ENCODE measurements around the gene CERS4.
"Not testable (repeated sequence)": the region's sequence is repeated elsewhere in the genome, so short reads cannot be mapped to it uniquely, and the experiment has no call there.

The CERS4 gene, protein sequence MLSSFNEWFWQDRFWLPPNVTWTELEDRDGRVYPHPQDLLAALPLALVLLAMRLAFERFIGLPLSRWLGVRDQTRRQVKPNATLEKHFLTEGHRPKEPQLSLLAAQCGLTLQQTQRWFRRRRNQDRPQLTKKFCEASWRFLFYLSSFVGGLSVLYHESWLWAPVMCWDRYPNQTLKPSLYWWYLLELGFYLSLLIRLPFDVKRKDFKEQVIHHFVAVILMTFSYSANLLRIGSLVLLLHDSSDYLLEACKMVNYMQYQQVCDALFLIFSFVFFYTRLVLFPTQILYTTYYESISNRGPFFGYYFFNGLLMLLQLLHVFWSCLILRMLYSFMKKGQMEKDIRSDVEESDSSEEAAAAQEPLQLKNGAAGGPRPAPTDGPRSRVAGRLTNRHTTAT

DNA sequence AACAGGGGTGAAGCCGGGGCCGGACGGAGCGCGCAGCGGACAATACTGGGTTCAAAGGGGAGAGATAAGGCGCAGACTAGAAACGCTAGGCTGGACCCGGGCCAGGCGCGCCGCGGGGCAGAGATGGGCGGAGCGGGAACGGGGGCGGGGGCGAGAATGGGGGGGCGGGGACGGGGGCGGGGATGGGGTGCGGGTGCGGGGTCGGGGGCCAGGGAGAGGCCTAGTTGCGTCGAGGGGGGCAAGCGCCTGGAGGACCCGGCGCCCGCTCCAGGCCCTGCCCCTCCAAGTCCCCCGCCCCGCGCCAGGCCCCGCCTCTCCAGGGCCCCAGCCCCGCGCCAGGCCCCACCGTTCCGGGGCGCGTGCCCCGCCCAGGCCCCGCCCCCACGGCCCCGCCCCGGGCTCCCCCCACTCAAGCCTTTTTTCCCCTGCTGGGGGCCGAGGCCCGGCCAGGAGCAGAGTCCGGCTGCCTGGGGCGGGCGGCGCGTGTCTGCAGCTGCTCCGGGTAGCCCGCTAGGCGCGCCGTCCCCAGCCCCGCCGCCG lies at the start of gene CERS4:
Gene CERS4 (plus strand): TSS at position 449 of the 540 bp plus-strand sequence. CDS start 41,707 bp downstream, outside the sequence.
- DNase-seq, result peak; percentile 72

DNA sequence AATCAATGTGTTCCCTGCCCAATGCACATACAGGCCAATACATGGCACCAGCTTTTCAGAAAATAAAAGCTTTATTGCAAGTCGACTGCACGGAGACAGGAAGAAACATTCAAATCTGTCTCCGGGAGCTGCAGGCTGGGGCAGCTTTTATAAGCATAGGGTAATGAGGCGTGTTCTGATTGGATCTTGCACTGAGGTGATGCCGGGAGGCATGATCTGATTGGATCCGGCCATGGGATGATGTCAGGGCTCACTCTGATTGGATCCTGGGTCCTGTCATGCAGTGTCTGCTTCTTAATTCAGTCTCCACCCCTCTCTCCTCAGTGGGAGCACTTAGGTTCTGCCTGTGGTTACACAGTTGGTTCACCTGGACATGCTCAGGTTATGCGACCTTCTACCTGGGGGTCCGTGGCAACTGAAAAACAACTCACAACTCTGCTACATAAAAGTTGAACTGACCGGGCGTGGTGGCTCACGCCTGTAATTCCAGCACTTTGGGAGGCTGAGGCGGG lies 48.0 kb upstream of the CERS4 start:
- DNase-seq, result no peak

DNA sequence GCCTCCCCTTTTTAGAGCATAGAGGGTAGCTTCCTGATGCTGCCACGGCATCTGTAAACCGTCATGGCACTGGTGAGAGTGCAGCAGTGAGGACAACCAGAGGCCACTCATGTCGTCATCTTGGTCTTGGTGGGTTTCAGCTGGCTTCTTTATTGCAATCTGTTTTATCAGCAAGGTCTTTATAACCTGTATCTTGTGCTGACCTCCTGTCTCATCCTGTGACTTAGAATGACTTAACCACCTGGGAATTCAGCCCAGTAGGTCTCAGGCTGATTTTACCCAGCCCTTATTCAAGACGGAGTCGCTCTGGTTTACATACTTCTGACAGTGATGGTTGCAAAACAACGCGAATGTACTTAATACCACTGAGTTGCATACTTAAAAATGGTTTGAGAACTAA lies 45.4 kb upstream of the CERS4 start:
- DNase-seq, result no peak

DNA sequence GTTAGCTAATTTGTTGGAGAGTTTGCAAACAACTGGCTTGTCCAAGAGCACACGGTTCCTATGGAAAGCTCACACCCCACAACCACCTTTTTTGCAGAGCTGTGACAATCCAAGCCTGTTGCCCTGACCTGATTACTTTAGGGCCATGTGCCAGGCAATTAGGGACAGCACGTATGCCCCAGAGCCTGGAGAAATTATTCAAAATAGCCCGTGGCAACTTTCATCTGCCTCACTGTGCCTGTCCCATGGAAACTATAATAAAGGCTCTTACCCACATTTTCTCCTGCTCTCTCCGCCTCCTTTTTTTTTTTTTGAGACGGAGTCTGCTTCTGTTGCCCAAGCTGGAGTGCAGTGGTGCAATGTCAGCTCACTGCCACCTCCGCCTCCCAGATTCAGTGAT lies 41.2 kb upstream of the CERS4 start:
- DNase-seq, result no peak

DNA sequence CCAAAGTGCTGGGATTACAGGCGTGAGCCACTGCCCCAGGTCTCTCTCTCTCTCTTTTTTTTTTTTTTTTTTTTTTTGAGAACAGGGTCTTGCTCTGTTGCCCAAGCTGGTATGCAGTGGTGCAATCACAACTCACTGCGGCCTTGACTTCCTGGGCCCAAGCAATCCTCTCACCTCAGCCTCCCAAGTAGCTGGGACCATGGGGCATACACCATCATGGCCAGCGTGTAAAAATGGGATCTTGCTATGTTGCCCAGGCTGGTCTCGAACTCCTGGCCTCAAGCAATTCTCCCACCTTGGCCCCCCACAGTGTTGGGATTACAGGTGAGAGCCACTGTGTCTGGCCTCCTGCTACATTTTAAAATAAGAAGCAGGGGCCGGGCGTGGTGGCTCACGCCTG lies 40.6 kb upstream of the CERS4 start:
- DNase-seq, result no peak

DNA sequence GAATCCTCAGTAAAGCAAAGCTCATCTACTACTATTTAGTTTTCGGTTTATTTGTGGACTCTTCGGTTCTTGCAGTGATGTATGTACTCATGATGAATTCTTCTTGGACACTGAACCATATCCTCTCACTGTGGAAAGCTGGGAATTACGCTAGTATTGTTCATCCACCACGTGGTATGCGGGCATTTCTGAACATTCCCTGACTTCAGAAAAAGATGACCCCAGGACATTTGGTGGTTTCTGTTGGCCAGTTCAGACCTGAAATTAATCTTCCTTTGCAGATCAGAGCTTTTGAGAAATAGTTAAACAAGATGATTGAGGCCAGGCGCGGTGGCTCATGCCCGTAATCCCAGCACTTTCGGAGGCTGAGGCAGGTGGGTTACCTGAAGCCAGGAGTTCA lies 34.5 kb upstream of the CERS4 start:
- DNase-seq, result no peak

DNA sequence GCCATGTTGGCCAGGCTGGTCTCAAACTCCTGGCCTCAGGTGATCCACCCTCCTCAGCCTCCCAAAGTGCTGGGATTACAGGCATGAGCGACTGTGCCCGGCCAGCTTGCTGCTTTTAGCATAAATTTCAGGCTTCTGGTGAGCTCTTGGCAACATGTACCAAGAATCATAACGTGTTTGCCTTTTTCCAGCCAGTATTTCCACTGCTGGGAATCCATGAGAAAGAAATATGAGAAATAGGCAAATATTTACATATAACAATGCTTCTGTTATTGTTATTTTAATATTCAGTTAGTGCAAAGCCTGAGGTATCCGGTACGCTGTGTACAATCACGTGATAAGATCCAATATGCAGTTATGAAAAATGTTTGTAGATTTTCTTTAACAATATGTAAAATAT lies 29.2 kb upstream of the CERS4 start:
- DNase-seq, result no peak

DNA sequence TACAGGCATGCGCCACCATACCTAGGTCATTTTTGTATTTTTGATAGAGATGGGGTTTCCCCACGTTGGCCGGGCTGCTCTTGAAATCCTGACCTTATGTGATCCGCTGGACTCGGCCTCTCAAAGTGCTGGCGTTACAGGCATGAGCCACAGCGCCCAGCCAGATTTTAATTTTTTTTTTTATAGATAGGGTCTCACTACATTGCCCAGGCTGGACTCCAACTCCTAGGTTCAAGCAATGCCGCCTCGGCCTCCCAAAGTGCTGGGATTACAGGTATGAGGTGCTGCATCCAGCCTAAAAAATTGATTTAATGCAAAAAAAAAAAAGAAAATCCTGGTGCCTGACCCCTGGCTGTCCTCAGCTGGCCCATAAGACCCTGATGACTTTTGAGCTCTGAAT lies 24.9 kb upstream of the CERS4 start:
- DNase-seq, result no peak

DNA sequence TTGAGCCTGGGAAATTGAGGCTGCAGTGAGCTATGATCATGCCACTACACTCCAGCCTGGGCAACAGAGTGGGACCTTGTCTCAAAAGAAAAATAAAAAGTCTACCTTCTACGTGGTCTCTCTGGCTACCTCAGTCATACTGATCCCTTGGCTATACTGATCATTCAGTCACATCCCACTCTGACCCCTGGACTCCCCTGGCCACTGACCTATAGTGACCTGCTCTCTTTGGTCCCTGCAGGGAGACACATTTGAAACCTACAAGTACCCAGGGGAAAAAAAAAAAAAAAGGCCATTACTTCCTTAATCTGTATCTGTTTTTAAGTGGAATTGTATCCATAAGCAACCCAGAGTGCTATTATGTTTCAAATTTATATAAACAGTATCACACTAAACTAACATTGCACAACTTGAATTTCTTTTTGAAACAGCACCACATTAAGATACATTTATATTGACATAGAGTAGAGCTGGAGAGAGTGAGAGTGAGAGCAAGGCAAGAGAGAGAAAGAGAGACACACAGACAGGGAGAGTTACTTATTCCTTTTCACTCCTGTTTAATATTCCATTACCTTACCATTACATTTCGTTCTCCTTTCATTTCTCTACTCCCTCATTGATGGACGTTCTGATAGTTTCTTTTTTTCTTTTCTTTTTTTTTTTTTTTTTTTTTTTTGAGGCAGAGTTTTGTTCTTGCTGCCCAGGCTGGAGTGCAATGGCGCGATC lies 23.7 kb upstream of the CERS4 start:
- no peak for DNase-seq

DNA sequence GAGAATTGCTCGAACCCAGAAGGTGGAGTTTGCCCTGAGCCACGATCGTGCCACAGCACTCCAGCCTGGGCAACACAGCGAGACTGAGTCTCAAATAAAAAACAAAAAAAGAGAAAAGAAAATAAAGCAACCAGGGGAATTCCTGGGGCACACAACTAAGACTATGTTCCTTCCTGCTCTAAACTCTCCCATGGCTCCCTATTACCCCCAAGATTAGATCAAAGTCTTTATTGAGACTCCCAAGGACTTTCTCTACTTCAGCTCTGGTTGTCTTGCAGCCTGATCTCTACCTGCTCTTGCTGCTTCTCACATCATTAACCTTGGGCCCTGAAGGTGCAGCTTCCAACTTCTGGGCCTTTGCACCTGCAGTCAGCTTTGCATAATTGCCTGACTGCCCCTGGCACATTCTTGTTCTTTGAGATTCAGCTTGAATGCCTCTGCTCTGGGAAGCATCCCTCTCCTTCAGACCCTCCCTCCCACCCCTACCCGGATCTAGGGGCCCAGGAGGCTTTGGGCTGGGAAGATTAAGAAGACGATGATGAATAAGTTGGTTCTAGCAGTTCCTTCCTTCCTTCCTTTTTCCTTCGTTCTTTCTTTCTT lies 16.8 kb upstream of the CERS4 start:
- DNase-seq, result no peak

DNA sequence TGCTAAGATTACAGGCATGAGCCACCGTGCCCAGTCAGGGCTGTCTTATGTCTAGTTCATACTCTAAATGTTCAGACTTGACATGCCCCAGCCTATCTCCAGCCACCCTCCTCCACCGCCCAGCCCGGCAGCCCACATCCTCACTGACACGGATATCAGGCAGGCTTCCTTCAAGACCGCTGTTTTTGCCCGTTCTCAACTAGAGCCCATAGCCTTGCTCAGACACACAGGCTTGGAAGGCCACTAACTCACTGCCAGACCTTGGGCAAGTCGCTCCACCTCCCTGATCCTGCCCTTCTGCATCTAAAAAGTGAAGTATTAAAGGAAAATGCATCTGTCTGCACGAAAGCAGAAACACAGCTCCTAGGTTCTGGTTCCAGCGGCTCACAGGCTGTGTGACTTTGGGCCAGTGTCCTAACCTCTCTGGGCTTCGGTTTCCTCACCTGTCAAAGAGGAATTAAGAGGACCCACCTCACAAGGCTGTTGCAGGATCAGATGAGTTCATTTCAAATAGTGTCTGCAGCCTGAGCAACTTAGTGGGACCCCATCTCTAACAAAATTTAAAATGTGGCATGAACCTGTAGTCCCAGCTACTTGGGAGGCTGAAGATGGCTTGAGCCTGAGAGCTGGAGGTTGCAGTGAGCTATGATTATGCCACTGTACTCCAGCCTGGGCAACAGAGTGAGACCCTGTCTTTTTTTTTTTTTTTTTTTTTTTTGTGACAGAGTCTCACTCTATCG lies 14.5 kb upstream of the CERS4 start:
- DNase-seq, result no peak

DNA sequence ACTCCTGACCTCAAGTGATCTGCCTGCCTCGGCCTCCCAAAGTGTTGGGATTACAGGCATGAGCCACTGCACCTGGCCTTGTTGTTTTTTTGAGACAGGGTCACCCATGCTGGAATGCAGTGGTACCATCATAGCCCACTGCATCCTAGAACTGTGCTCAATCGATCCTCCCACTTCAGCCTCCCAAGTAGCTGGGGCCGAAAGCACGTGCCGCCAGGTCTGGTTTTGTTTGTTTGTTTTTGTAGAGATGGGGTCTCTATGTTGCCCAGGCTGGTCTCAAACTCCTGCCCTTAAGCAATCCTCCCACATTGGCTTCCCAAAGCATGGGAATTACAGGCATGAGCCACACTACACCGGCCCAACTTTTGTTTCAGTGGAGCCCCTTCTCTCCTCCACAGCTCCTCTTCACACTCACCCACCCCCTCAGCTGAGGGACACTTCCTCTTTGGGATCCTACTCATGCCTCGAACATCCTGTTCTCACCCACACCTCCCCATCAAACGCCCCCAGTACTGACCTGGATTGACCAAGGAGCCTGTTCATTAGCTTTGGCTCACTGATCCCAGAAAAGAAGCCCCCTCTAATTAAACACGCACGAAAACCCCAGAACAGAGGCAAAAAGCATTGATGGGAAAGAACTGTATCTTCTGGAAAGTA lies 12.8 kb upstream of the CERS4 start:
- no peak for DNase-seq

DNA sequence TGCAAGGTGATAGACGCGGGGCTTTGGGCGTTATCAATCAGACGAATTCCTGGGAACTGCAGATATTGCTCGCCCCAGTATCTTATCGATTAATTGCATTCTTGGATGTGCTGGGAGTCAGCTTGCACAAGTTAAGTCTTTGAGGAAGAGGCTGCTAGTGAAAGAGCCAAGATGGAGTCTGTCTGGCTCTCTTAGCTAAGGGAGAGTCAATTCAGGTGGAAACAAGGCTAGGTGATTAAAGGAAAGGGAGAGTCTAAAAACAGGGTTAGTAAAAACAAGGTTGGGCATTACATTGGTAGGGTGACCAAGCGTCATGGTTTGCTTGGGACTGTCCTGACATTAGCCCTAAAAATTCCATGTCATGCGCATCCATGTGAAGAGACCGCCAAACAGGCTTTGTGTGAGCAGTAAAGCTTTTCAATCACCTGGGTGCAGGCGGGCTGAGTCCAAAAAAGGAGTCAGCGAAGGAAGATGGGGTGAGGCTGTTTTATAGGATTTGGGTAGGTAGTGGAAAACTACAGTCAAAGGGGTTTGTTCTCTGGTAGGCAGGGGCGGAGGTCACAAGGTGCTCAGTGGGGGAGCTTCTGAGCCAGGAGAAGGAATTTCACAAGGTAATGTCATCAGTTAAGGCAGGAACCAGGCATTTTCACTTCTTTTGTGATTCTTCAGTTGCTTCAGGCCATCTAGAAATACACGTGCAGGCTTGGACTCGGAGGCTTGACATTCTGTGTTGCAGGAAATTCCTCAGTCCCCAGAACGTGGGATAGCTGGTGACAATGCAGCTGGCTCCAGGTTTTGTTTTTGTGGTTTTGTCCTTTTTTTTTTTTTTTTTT lies 5.7 kb upstream of the CERS4 start:
- DNase-seq, result not testable (repeated sequence)

DNA sequence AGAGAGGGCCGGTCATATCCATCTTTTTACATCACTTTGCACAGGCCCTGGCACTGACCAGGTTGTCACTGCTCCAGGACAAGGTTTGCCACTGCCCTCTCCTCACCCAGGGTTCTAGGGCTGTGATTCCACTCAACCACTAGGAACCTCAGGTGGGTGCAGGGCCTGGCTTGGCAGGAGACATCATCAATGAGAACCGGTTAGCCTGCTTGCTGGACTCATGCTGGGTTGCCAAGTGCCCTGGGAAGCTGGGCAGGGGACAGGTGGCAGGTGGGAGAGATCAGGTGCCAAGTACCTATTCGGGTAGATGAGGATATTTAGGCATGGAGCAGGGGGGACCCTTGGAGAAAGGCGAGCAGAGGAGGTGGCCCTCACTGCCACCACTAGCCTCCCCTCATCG lies 4.2 kb upstream of the CERS4 start:
- no peak for DNase-seq

DNA sequence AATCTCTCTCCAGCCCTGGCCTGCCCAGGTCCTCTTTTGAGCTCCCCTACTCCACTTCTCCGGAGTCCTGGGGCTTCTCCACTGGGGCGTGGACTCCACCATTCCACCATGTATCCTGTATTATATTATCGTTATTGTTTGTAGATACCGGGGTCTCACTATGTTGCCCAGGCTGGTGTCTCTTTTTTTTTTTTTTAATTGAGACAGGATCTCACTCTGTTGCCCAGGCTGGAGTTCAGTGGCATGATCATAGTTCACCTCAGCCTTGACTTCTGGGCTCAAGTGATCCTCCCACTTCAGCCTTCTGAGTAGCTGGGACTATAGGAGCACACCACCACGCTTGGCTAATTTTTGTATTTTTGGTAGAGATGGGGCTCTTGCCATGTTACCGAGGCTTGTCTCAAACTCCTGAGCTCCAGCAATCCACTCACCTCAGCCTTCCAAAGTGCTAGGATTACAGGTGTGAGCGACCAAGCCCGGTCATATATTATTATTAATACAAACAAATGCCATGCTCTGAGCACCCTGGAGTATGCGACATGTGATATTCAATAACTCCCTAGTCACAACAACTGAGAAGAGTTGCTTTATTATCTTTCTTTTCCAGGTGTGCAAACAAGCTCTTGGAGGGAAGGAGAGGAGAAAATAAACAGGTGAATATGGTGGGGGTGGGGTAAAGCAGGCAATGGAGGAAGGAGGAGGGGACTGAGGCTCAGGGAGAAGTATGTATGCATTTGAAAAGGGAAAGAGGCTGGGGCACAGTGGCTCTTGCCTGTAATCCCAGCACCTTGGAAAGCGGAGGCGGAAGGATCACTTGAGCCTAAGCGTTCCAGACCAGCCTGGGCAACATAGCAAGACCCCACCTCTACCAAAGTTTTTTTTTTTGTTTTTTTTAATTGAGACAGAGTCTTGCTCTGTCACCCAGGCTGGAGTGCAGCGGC lies 2.8 kb upstream of the CERS4 start:
- DNase-seq, result no peak

DNA sequence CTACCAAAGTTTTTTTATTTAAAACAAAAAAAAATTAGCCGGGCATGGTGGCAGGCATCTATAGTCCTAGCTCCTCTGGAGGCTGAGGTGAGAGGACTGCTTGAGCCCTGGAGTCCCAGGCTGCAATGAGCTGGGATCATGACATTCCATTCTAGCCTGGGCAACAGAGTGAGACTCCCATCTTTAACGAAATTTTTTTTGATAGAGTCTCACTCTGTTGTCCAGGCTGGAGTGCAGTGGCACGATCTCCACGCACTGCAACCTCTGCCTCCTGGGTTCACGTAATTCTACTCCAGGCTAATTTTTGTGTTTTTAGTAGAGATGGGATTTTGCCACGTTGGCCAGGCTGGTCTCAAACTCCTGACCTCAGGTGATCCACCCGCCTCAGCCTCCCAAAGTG lies 1.8 kb upstream of the CERS4 start:
- not testable (repeated sequence) for DNase-seq

DNA sequence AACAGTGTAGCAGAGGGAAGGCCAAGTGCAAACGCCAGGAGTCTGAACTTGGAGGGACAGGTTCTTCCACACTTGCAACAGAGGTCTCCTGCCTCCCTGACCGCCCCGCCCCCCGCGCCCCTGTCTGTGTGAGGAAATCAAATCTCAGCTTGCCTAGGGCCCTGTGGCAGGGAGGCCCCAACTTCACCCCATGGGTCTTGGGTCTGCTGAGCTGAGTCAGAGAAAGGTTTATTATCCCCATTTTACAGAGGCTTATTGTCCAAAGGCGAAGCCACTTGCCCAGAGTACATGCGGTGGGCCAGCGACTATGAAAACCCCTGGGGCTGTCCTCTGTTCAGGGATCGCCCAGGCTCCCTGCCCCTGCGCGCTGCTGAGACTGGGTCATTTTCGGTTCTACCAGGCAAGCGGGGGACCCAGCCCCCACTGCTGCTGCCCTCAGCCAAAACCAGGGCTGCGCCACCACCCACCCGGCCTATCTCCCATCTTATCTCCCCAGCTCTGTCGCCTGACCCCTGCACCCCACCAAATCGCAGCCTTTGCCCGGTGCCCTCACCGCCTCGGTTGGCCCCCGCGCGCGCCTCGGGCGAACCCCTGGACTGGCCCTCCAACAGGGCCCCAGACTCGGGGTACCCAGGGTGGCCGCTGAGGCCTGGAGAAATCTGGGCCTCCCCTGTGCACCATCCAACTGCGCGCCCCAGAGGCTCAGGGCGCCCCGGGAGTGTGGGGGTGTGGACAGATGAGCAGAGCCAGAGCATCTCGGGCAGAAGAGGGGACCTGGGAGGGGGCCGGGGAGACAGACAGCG lies 850 bp upstream of the CERS4 start:
- DNase-seq, result no peak

DNA sequence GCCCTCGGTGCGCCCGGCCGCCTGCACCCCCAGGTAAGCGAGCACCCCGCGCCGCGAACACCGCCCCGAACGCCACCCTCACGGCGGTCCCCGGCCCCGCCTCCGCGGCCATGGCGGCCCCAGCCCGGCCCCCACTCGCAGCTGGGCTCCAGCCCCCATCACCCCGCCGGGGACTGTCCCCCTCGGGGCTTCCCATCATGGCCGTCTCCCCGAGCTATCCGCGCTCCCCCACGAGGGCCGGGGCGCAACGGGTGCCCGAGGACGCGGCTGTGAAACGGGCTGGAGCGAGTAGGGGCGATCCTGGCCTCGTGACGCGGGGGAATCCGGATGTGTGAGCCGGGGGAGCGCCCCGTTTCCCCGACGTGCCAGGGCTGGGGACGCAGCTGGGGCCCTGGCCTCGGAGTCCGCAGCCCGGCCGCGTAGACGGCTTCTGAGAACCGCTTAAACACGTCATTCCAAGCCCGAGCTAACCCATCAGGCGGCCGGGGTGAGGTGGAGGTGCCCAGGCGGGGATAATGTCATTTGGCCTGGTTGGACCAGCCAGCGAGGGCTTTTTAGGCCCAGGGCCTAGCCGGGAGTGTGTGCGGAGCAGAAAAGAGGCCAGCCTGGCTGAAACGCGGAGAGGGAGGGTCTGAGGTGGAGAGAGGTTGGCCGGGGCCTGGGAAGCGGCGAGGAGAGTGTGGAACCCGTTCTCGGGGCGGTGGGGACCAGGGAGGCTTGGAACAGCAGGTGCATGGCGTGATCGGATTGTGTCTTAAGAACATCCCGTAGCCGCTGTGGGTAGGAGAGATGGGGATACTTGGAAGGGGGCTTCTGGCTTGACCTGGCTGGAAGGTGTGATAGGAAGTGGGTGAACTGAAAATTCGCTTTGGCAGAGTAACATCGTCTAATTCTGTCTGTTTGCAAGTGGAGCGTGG lies 550 bp downstream of the CERS4 start:
- peak; percentile 60 for DNase-seq

All from activated T-cell treated with anti-CD3 and anti-CD28 coated beads for 4 hours (primary cell).